Transverse colon (tissue), 4 donors: ENCODE results near the gene DNAH12.

ENCODE experiments used
- EP300 ChIP-seq: sonication (generic); formaldehyde crosslinking; IDR thresholded peaks from one replicate; pipeline ENCODE4 v1.6.1; 2017; ENCODE audit warnings: antibody characterized with exemption, low read depth
- POLR2A ChIP-seq: fragments of 450-650 bp; IDR thresholded peaks from one replicate; pipeline ENCODE4 v1.6.1; 2016; ENCODE audit warnings: antibody characterized with exemption, mild to moderate bottlenecking, moderate library complexity
- POLR2AphosphoS5 ChIP-seq, 3 donors: sonication (generic); formaldehyde crosslinking; IDR thresholded peaks; one replicate each; pipeline ENCODE4 v1.6.1; 2016; ENCODE audit warnings: antibody characterized with exemption in 3 of 3
- TF ChIP-seq, protein P1 (sequence below), 5 experiments: fragments of 200-600 bp in 3 of 5; fragments of 450-650 bp in 2 of 5; sonication (generic) in 3 of 5; IDR thresholded peaks; 1 replicate in 2 of 5; 2 replicates in 3 of 5; pipeline ENCODE4 v1.5.1; 2016 to 2017; ENCODE audit warnings: antibody characterized with exemption in 5 of 5, inconsistent platforms in 3 of 5, mild to moderate bottlenecking in 2 of 5, moderate library complexity in 1 of 5

DNA sequence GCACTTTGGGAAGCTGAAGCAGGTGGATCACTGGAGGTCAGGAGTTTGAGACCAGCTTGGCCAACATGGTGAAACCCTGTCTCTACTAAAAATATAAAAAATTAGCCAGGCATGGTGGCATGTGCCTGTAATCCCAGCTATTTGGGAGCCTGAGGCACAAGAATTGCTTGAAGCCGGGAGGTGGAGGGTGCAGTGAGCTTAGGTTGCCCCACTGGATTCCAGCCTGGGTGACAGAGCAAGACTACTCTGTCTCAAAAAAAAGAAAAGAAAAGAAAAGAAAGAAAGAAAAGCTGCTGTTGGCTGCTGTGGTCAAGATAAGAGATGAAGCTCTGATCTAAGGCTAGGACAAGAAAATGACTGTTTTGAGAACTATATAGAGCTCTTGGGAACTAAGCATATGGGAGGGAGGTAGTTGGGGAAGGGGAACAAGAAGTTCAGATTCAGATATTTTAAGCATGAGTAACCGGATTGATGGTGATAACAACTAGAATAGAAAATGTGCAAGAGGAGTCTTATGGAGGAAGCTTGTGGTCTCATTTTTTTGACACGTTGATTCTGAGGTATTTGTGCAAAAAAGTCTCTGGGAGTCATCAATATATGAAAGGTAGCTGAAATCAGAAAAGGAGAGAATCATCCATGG lies 25.7 kb downstream of the DNAH12 start:
- TF ChIP-seq, protein P1, sequence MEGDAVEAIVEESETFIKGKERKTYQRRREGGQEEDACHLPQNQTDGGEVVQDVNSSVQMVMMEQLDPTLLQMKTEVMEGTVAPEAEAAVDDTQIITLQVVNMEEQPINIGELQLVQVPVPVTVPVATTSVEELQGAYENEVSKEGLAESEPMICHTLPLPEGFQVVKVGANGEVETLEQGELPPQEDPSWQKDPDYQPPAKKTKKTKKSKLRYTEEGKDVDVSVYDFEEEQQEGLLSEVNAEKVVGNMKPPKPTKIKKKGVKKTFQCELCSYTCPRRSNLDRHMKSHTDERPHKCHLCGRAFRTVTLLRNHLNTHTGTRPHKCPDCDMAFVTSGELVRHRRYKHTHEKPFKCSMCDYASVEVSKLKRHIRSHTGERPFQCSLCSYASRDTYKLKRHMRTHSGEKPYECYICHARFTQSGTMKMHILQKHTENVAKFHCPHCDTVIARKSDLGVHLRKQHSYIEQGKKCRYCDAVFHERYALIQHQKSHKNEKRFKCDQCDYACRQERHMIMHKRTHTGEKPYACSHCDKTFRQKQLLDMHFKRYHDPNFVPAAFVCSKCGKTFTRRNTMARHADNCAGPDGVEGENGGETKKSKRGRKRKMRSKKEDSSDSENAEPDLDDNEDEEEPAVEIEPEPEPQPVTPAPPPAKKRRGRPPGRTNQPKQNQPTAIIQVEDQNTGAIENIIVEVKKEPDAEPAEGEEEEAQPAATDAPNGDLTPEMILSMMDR (IDR thresholded peaks at IDR 0.05): no peak
- TF ChIP-seq POLR2A (no peak), POLR2AphosphoS5 (IDR thresholded peaks at IDR 0.05) (no peak), EP300 (no peak)
